ENCODE results near the gene EIF3F.

Gene EIF3F

GRCh38 chr11:8016440-8016839, 29.3 kb downstream of the EIF3F start:
- DNase-seq (ENCODE audit: low spot score) = no peak
- TF ChIP-seq CTCF (IDR thresholded peaks at IDR 0.05; ENCODE audit: extremely low read depth, missing control alignments) = no peak

- TF ChIP-seq CTCF (IDR thresholded peaks at IDR 0.05; ENCODE audit: extremely low read depth, missing control alignments) = no peak
- no peak for DNase-seq (ENCODE audit: low spot score)
These were observed 29.9 kb downstream of the EIF3F start for GRCh38 chr11:8017071-8017470.

- no peak for DNase-seq (ENCODE audit: low spot score)
These were observed 30.9 kb downstream of the EIF3F start for GRCh38 chr11:8017894-8018483.

GRCh38 chr11:8018484-8019313, 31.6 kb downstream of the EIF3F start:
- DNase-seq (ENCODE audit: low spot score) = peak; percentile 75
- TF ChIP-seq CTCF (IDR thresholded peaks at IDR 0.05; ENCODE audit: extremely low read depth, missing control alignments) = no peak

More at GRCh38 chr11:8017894-8018483, 30.9 kb downstream of the EIF3F start:
- TF ChIP-seq CTCF (IDR thresholded peaks at IDR 0.05; ENCODE audit: extremely low read depth, missing control alignments) = no peak

- no peak for TF ChIP-seq CTCF (IDR thresholded peaks at IDR 0.05; ENCODE audit: extremely low read depth, missing control alignments)
- peak; percentile 58 for DNase-seq (ENCODE audit: low spot score)
These were observed 32.4 kb downstream of the EIF3F start for GRCh38 chr11:8019314-8020243.

- TF ChIP-seq CTCF (IDR thresholded peaks at IDR 0.05; ENCODE audit: extremely low read depth, missing control alignments) = no peak
These were observed 33.1 kb downstream of the EIF3F start for GRCh38 chr11:8020244-8020597.

More at GRCh38 chr11:8020244-8020597, 33.1 kb downstream of the EIF3F start:
- no peak for DNase-seq (ENCODE audit: low spot score)

Data from GM20000 (cell line).